ENCODE results near the gene SLC49A3. TPM values are rescaled to one million over a fixed set of nuclear protein-coding genes. Genes with fewer than 3 reads are reported as not detected.

SLC49A3 gene
- polyA plus RNA-seq, 1 donor from 2014 or later, result not detected

- no peak overlapping the region for H3K9ac ChIP-seq (ENCODE audit: low read length)
Measured at GRCh38 chr4:660401-660800, 28.6 kb downstream of the SLC49A3 start.

GRCh38 chr4:659851-660250 lies 29.1 kb downstream of the SLC49A3 start:
- H3K9ac ChIP-seq (ENCODE audit: low read length), result no peak overlapping the region
- no peak overlapping the region for H3K4me2 ChIP-seq (ENCODE audit: low read length)
- H3K36me3 ChIP-seq (ENCODE audit: insufficient read depth, low read length), result no peaks in the 10 kb centered on the region
- no peaks in the 10 kb centered on the region for H3K9me3 ChIP-seq (ENCODE audit: low read length)
- H3K79me2 ChIP-seq (replicated peaks; ENCODE audit: insufficient read depth, low read length), result no peaks in the 10 kb centered on the region
- no peak overlapping the region for H2AFZ ChIP-seq (ENCODE audit: low read depth, low read length)
- H3K27me3 ChIP-seq (ENCODE audit: insufficient read depth, low read depth, low read length), result no peaks in the 10 kb centered on the region
- no peak overlapping the region for H3K4me3 ChIP-seq (ENCODE audit: low read length)
- no peaks in the 10 kb centered on the region for H4K20me1 ChIP-seq (ENCODE audit: insufficient read depth)
- no peak overlapping the region for H3K27ac ChIP-seq (ENCODE audit: low read length)
- no peaks in the 10 kb centered on the region for H3K9me2 ChIP-seq (ENCODE audit: insufficient read depth, low read length)
- H3F3A ChIP-seq (ENCODE audit: insufficient read depth, low read length, poor library complexity, severe bottlenecking), result no peaks in the 10 kb centered on the region
- TF ChIP-seq SMC3 (conservative IDR thresholded peaks at IDR 0.05; ENCODE audit: poor library complexity), result no peak
- no peak for TF ChIP-seq REST (IDR thresholded peaks at IDR 0.05; ENCODE audit: borderline replicate concordance)
- TF ChIP-seq RAD21 (conservative IDR thresholded peaks at IDR 0.05), result no peak
- TF ChIP-seq MXI1 (conservative IDR thresholded peaks at IDR 0.05; ENCODE audit: poor library complexity, severe bottlenecking), result no peak
- TF ChIP-seq POLR2AphosphoS5 (IDR thresholded peaks at IDR 0.05), result no peak
- TF ChIP-seq TAF1 (IDR thresholded peaks at IDR 0.05; ENCODE audit: low read depth), result no peak
- TF ChIP-seq EZH2 (IDR thresholded peaks at IDR 0.05; ENCODE audit: borderline replicate concordance, insufficient read depth, low read length, poor library complexity, severe bottlenecking), result no peak
- no peak for TF ChIP-seq EP300 (conservative IDR thresholded peaks at IDR 0.05; ENCODE audit: poor library complexity, severe bottlenecking)

More at GRCh38 chr4:660401-660800, 28.6 kb downstream of the SLC49A3 start:
- no peak overlapping the region for H2AFZ ChIP-seq (ENCODE audit: low read depth, low read length)
- no peak overlapping the region for H3K27ac ChIP-seq (ENCODE audit: low read length)
- no peaks in the 10 kb centered on the region for H3F3A ChIP-seq (ENCODE audit: insufficient read depth, low read length, poor library complexity, severe bottlenecking)
- H3K4me2 ChIP-seq (ENCODE audit: low read length), result no peak overlapping the region
- H3K27me3 ChIP-seq (ENCODE audit: insufficient read depth, low read depth, low read length), result no peaks in the 10 kb centered on the region
- no peak overlapping the region for H3K4me3 ChIP-seq (ENCODE audit: low read length)
- H3K9me2 ChIP-seq (ENCODE audit: insufficient read depth, low read length), result no peaks in the 10 kb centered on the region
- H3K36me3 ChIP-seq (ENCODE audit: insufficient read depth, low read length), result no peaks in the 10 kb centered on the region
- H3K9me3 ChIP-seq (ENCODE audit: low read length), result no peaks in the 10 kb centered on the region
- no peak for TF ChIP-seq CTCF (IDR thresholded peaks at IDR 0.05; ENCODE audit: poor library complexity, severe bottlenecking)
- no peak for TF ChIP-seq REST (IDR thresholded peaks at IDR 0.05; ENCODE audit: borderline replicate concordance)
- TF ChIP-seq TAF1 (IDR thresholded peaks at IDR 0.05; ENCODE audit: low read depth), result no peak
- TF ChIP-seq EZH2 (IDR thresholded peaks at IDR 0.05; ENCODE audit: borderline replicate concordance, insufficient read depth, low read length, poor library complexity, severe bottlenecking), result no peak
- no peak for TF ChIP-seq MXI1 (conservative IDR thresholded peaks at IDR 0.05; ENCODE audit: poor library complexity, severe bottlenecking)
- TF ChIP-seq EP300 (conservative IDR thresholded peaks at IDR 0.05; ENCODE audit: poor library complexity, severe bottlenecking), result no peak
- TF ChIP-seq RAD21 (conservative IDR thresholded peaks at IDR 0.05), result no peak
- no peak for TF ChIP-seq SMC3 (conservative IDR thresholded peaks at IDR 0.05; ENCODE audit: poor library complexity)
- no peak for TF ChIP-seq POLR2AphosphoS5 (IDR thresholded peaks at IDR 0.05)
- no peaks in the 10 kb centered on the region for H4K20me1 ChIP-seq (ENCODE audit: insufficient read depth)
- H3K79me2 ChIP-seq (replicated peaks; ENCODE audit: insufficient read depth, low read length), result no peaks in the 10 kb centered on the region

Measured in neural cell (in vitro differentiated cells).